GDM1 (cell line): ENCODE results near the gene TMEM91.

ENCODE experiments used
- DNase-seq: peaks from one replicate; lab custom pipeline; 2025; lab: John Stamatoyannopoulos, UW

TMEM91 gene

GRCh38 chr19:41411100-41411967, 35.0 kb downstream of the TMEM91 start:
- DNase-seq, result no peak

GRCh38 chr19:41411968-41412265, 35.6 kb downstream of the TMEM91 start:
- DNase-seq, result no peak

DNA sequence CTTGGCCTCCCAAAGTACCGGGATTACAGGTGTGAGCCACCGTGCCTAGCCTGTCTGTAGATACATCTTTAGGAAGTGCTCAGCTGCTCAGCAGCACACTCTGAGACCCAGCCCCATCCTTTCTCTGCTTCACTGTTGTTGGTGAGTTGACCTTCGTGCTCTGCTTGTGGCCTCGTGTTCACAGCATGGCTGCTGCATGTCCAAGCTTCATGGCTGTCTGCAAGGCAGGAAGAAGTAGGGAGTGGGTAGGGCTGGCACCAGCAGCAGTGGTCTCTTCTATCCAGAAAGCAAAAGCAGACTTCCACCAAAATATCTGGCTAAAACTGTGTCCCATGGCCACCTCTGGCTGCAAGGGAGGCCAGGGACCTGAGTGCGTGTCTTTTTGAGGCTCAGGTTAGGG, 36.6 kb downstream of the TMEM91 start:
- DNase-seq, result no peak

GRCh38 chr19:41413947-41414346, 37.6 kb downstream of the TMEM91 start:
- DNase-seq, result no peak

DNA sequence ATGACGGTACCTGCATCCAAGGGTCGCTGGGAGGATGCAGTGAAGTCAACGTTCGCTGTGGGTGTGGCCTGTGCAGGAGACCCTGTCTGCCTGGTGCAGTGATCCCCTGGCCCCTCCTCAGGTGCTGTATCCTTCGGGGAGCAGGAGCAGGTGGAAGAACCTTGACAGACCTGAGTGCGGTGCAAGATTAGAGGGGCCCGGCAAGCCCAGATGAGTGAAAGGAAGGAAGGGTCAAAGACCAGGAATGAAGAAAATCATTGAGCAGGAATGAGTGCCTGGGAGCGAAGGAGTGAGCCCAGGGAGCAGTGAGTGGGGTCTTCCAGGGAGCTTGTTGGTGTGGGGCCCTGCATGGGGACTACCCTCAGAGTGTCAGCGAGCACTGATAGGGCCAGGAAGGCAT, 38.1 kb downstream of the TMEM91 start:
- no peak for DNase-seq

DNA sequence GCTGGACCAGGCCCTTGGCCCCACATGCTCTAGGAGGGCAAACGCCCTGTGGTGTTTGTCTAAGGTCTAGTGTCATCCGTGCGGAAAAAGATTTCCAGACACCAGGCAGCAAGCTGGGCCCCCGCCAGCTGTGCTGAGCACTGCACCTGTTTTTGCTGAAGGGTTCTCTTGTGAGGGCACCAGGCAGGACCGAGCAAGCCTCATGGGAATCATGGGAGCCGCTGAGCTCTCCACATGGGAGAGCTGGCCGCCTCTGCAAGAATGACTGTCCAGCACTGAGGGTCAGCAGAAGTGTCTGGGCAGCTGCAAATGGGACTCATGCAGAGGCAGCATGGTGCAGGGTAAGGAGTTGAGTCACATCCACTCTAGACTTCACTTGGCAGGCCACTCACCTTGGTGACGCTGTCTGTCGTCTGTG, 38.8 kb downstream of the TMEM91 start:
- DNase-seq, result no peak

DNA sequence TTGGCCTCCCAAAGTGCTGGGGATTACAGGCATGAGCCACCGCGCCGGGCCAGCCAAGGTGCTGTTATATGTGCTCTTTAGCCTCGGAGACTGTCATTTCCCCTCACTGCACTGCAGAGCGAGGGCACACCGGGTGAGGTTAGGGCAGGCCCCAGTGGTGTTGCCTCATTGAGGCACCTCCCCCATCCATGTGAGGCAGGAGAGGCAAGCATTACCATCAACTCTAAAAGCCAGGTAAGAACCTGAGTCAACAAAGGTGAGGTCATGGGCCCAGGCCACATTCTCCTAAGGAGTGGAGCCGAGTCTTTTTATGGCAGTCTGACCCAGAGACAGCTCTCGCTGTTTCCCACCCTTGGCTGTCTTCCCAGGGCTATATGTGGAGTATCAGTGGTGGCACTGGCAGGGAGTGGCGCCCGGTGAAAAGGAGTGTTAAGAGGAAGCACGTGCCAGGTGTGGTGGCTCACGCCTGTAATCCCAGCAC, 39.9 kb downstream of the TMEM91 start:
- DNase-seq, result no peak

GRCh38 chr19:41420101-41420880, 44.0 kb downstream of the TMEM91 start:
- DNase-seq, result peak; percentile 65

- no peak for DNase-seq
Measured at GRCh38 chr19:41421314-41421713, 45.0 kb downstream of the TMEM91 start.

DNA sequence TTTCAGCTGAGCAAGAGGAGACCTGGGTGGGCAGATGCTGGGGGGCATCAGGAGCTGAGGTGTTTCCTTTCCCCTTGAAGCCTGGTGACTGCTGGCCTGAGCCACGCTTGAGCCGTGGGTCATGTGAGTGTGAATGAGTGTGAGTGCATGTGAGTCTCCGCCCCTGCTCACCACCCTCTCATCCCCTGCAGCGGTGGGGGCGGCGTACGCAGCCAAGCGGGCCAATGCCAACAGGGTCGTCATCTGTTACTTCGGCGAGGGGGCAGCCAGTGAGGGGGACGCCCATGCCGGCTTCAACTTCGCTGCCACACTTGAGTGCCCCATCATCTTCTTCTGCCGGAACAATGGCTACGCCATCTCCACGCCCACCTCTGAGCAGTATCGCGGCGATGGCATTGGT, 45.6 kb downstream of the TMEM91 start:
- DNase-seq, result no peak

DNA sequence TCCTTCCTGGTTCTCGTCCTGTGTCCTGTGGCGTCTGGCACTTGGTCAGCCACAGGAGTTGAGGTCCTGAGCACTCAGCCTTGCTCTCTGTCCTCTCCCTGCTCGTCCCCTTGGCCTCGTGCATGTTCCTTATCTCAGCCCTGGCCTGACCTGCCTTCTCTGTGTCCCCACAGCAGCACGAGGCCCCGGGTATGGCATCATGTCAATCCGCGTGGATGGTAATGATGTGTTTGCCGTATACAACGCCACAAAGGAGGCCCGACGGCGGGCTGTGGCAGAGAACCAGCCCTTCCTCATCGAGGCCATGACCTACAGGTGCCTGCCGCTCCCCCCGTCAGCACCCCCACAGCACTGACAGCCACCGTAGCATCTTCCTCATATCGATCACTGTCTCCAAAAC, 46.1 kb downstream of the TMEM91 start:
- no peak for DNase-seq

GRCh38 chr19:41422955-41423354, 46.6 kb downstream of the TMEM91 start:
- DNase-seq, result no peak

GRCh38 chr19:41424335-41425173, 48.2 kb downstream of the TMEM91 start:
- no peak for DNase-seq

DNA sequence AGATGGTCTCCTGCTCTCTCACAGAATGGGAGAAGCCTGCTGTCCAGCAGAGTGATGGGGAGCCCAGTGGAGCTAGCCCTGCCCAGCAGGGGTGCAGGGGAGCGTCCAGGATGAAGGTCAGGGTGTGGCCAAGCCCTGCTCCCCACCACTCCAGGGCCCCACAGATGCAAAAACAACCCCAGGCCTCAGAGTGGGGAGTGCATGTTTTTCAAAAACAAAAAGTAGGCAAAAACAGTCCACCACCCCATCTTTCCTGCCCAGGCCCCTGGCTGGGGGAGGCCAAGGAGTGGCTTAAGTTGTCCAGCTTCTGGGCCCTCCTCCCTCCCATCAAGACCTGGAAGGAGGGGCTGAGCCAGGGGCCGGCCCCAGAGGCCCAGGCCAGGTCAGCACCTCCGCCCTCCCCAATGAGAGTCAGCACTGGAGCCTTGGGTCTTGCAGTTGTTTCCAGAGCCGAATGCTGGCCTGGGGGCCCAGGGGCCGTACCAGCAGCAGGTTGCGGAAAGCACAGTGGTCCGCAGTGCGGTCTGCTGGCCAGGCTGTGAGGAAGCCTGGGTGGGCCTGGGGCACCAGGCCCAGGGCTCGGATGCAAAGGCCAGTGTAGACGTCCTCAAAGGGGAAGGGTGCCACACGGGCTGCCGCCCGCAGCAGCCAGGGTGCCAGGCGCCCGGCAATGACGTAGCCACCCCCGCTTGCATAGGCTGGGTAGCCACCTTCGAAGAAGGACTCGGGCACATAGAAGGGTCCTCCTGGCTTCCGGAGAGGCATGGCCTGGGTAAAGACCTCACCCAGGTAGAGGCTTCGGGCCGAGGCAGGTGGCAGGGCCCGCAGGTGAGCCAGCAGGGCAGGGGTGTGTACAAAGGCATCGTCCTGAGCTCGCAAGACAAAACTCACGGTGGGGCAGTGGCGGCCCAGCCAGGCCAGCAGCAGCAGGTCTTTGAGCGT, 49.1 kb downstream of the TMEM91 start:
- no peak for DNase-seq

DNA sequence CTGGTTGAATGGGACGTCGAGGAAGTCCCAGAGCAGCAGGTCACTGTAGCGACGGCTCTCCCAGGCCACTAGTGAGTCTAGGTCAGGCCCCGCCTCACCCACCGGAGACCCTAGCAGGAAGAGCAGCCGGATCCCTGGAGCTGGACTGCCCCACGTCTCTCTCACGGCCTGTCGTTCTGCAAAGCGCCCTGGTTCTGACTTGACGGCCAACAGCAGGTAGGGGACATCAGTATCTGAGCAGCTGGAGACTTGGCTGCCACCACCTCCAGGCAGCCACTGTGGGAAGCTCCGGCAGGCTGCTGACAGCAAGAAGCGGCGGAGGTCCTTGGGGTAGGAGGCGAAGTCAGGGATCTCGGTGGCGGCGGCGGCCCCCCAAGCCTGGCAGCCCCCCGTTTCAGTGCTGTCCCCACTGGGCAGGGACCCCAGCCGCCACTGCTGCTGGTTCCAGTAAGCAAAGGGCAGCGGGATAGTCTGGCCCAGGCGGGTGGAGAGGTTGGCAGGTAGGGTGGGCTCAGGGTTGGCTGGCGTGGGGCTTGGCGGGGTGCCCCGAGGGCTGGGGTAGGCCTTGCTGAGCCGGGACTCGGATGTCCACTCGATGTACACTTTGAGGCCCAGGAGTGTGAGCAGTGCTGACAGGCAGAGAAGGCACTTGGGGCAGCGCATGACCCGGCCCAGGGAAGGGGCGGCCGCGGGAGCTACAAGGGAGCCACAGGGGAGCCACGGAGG, 49.9 kb downstream of the TMEM91 start:
- no peak for DNase-seq

DNA sequence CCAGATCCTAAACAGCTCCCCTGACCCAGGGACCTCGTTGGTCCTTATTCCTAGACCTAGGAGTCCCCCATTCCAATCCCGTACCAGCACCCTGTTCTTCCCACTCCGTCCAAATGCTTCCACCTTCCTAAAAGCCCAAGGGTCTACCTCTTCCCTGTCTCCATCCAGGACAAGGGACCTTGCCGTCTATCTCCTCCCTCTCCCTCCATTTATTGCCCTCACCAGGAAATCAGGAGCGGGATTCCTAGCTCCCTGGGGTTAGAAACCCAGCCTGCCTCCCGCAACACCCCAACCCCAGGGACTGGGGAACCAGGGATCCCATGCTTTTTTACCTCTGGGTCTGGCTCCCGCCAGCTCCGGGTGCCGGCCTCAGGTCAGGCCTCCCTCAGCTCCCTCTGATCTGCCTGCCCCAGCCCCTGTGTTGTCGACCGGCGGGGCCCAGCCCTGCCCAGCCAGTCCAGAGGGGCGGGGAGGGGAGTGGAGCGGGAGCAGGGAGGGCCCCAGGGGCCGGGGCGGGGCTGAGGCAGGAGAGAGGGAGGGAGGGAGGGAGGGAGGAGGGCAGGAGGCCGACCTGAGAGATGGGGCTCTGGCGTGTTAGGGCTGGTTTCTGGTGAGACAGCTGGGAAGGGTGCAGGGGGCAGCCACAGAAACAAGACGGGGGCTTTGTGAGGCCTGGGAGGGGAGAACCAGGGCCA, 50.8 kb downstream of the TMEM91 start, which contains the start of gene B3GNT8:
B3GNT8 (minus strand) TSS at position 423 of the 695 bp plus-strand sequence. CDS start 596 bp downstream, outside the sequence.
- DNase-seq, result no peak

GRCh38 chr19:41427647-41428480, 51.5 kb downstream of the TMEM91 start:
- no peak for DNase-seq

DNA sequence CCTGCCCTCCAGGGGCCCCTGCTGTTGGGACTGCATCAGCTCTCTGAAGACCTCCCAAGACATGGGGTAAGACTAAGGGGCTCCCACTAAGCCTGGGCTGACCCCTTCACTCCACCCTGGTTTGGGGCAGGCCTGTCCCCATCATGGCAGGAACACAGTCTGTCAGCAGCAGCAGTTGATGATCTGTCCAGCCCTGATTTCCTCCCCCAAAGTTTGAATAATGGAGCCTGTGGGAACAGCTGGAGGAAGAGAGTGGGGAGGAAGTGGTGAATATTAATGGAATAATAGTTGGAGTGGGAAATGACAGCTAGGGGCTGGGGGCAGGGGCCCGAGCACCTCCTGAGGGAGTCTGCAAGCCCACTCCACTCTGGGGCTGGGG, 52.1 kb downstream of the TMEM91 start:
- DNase-seq, result no peak

DNA sequence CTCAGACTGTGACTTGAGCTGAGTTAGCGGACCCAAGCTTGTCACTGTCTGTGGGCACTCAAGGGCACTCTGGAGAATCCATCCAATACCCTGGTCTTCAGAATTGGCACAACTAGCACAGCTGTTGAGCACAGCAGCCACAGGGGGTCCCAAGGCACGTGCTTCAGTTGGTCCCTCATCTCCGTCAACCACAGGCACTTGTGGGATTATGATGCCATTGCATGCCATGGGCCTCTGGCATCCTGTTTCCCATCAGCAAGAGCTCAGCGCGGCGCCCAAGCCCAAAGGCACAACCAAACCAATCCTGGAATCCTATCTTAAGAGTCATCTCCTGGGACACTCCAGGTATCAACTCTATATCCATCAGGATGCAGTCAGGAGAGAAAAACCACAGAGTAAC, 54.6 kb downstream of the TMEM91 start:
- no peak for DNase-seq
